GM23338 (cell line): ENCODE results near the gene CFAP70. TPM values are rescaled to one million over a fixed set of nuclear protein-coding genes. Genes with fewer than 3 reads are reported as not detected.

Experiments used
- ATAC-seq: fragments of 200-7000 bp; cut with Tn5 transposase; 3 replicates; pipeline ENCODE4 v1.9.1; 2020
- DNase-seq: peaks from one replicate; pipeline ENCODE4 v3.0.0-alpha.2; 2015; ENCODE audit warnings: low spot score
- H2AFZ ChIP-seq: fragments of 200-600 bp; sonication (generic); 2 replicates; pipeline ENCODE4 v1.8.0; 2016; ENCODE audit warnings: antibody characterized with exemption, mild to moderate bottlenecking, moderate library complexity
- H3F3A ChIP-seq: fragments of 200-600 bp; sonication (generic); replicated peaks from 2 replicates; pipeline ENCODE4 v1.8.0; 2017; ENCODE audit warnings: antibody characterized with exemption, mixed run types, low read depth
- H3K27ac ChIP-seq: fragments of 200-600 bp; sonication (generic); 2 replicates; pipeline ENCODE4 v1.6.1; 2016; ENCODE audit warnings: low read depth
- H3K27me3 ChIP-seq: fragments of 200-600 bp; sonication (generic); 2 replicates; pipeline ENCODE4 v1.8.0; 2016; ENCODE audit warnings: mild to moderate bottlenecking, mixed run types, moderate library complexity; ENCODE audit not compliant: insufficient read depth
- H3K36me3 ChIP-seq: fragments of 200-600 bp; sonication (generic); 2 replicates; pipeline ENCODE4 v1.8.0; 2016; ENCODE audit warnings: mild to moderate bottlenecking; ENCODE audit not compliant: insufficient read depth
- H3K4me1 ChIP-seq: fragments of 200-600 bp; sonication (generic); 2 replicates; pipeline ENCODE4 v1.8.0; 2016; ENCODE audit warnings: mild to moderate bottlenecking, moderate library complexity; ENCODE audit not compliant: insufficient read depth
- H3K4me2 ChIP-seq: fragments of 200-600 bp; sonication (generic); 2 replicates; pipeline ENCODE4 v1.7.1; 2017; ENCODE audit warnings: mixed run types
- H3K4me3 ChIP-seq: fragments of 200-600 bp; sonication (generic); 2 replicates; pipeline ENCODE4 v1.6.1; 2016; ENCODE audit warnings: mixed run types
- H3K79me2 ChIP-seq: fragments of 200-600 bp; sonication (generic); replicated peaks from 2 replicates; pipeline ENCODE4 v1.8.0; 2017; ENCODE audit warnings: mild to moderate bottlenecking; ENCODE audit not compliant: insufficient read depth
- H3K9me2 ChIP-seq: fragments of 200-600 bp; sonication (generic); 2 replicates; pipeline ENCODE4 v1.8.0; 2017; ENCODE audit not compliant: insufficient read depth
- H4K20me1 ChIP-seq: fragments of 200-600 bp; sonication (generic); replicated peaks from 2 replicates; pipeline ENCODE4 v1.8.0; 2017; ENCODE audit warnings: mild to moderate bottlenecking; ENCODE audit not compliant: insufficient read depth
- H3K27ac Mint-ChIP-seq: 2 replicates; pipeline ENCODE4 v1.8.0; 2020; ENCODE audit warnings: inconsistent platforms, mild to moderate bottlenecking, moderate library complexity, mixed read lengths
- H3K27me3 Mint-ChIP-seq: 3 replicates; pipeline ENCODE4 v1.8.0; 2022; ENCODE audit warnings: low read depth, mild to moderate bottlenecking, moderate library complexity, mixed read lengths, inconsistent platforms; ENCODE audit not compliant: insufficient read depth, poor library complexity
- H3K36me3 Mint-ChIP-seq: 3 replicates; pipeline ENCODE4 v1.8.0; 2021; ENCODE audit warnings: low read depth, mild to moderate bottlenecking, inconsistent platforms, moderate library complexity, mixed read lengths
- H3K4me1 Mint-ChIP-seq: 3 replicates; pipeline ENCODE4 v1.8.0; 2020; ENCODE audit warnings: mild to moderate bottlenecking, inconsistent platforms, mixed read lengths
- H3K4me3 Mint-ChIP-seq: 3 replicates; pipeline ENCODE4 v1.8.0; 2021; ENCODE audit warnings: moderate library complexity, mild to moderate bottlenecking, inconsistent platforms, mixed read lengths
- H3K9me3 Mint-ChIP-seq: 3 replicates; pipeline ENCODE4 v1.8.0; 2020; ENCODE audit warnings: moderate library complexity, mild to moderate bottlenecking, inconsistent platforms, mixed read lengths
- EZH2phosphoT487 ChIP-seq: fragments of 200-600 bp; sonication (generic); IDR thresholded peaks from one replicate; pipeline ENCODE4 v1.8.1; 2018; ENCODE audit warnings: antibody characterized with exemption; ENCODE audit not compliant: unreplicated experiment
- JUNB ChIP-seq: IDR thresholded peaks from one replicate; pipeline ENCODE4 v1.6.1; 2016; ENCODE audit warnings: antibody characterized with exemption; ENCODE audit not compliant: unreplicated experiment
- REST ChIP-seq: IDR thresholded peaks from one replicate; pipeline ENCODE4 v1.6.1; 2018; ENCODE audit warnings: antibody characterized with exemption; ENCODE audit not compliant: unreplicated experiment
- ZNF331 ChIP-seq: fragments of 250-450 bp; sonication (Bioruptor Pico); IDR thresholded peaks from 2 replicates; pipeline ENCODE4 v1.5.0; 2020; ENCODE audit warnings: low read depth, mild to moderate bottlenecking, moderate library complexity
- ZNF462 ChIP-seq: fragments of 250-450 bp; sonication (Bioruptor Pico); IDR thresholded peaks from 2 replicates; pipeline ENCODE4 v1.5.0; 2020; ENCODE audit warnings: mild to moderate bottlenecking, moderate library complexity
- polyA plus RNA-seq: library from polyadenylated mRNA; unstranded; fragments of >200 nt; fragmentation: Nextera tagmentation; extraction: Ambion mirVana; gene quantifications from 2 replicates; pipeline ENCODE4 v1.2.1, GENCODE V29; 2016
- total RNA-seq: library from RNA; depleted of rRNA; stranded (reverse); fragments of >200 nt; shearing (Covaris generic); gene quantifications from 2 replicates; pipeline ENCODE4 v1.2.3, GENCODE V29; 2014

The CFAP70 gene
- total and polyA plus RNA-seq, 2 experiments from 2014 or later = 0.17 to 0.24 TPM

- H3K27ac Mint-ChIP-seq = no peak overlapping the region
- H3K79me2 ChIP-seq = peaks cover 95% of the 10 kb centered on the region
- no peak for ATAC-seq
Observed at GRCh38 chr10:73405556-73405955, 46.9 kb upstream of the CFAP70 start.

More at GRCh38 chr10:73405556-73405955, 46.9 kb upstream of the CFAP70 start:
- Mint-ChIP-seq H3K4me1 (peaks cover 12% of the 10 kb centered on the region; the same call in 2 of the 3 replicates), H3K4me3 (no peak overlapping the region), H3K36me3 (peaks cover 5% of the 10 kb centered on the region; the same call in 2 of the 3 replicates), H3K27me3 (peaks cover 7% of the 10 kb centered on the region), H3K9me3 (no peaks in the 10 kb centered on the region)
- H3F3A ChIP-seq = no peaks in the 10 kb centered on the region
- no peak for DNase-seq
- no peaks in the 10 kb centered on the region; the same call in none of the 2 replicates for H4K20me1 ChIP-seq
- H3K27ac ChIP-seq = no peak overlapping the region
- no peaks in the 10 kb centered on the region for H3K36me3 ChIP-seq
- no peaks in the 10 kb centered on the region for H3K9me2 ChIP-seq
- no peak overlapping the region for H3K4me3 ChIP-seq
- TF ChIP-seq ZNF462 = no peak
- TF ChIP-seq JUNB = no peak
- TF ChIP-seq ZNF331 (CRISPR knock-in tag) = no peak
- TF ChIP-seq EZH2phosphoT487 = no peak
- TF ChIP-seq REST = no peak
- H2AFZ ChIP-seq = no peak overlapping the region
- H3K4me2 ChIP-seq = no peak overlapping the region
- peaks cover 10% of the 10 kb centered on the region; the same call in 1 of the 2 replicates for H3K4me1 ChIP-seq
- no peaks in the 10 kb centered on the region for H3K27me3 ChIP-seq
